ENCODE measurements around the gene SAP30BP. TPM values are rescaled to one million over a fixed set of nuclear protein-coding genes. Genes with fewer than 3 reads are reported as not detected.

SAP30BP gene
- total RNA-seq, 1 experiment from 2014 or later, result 26.5 TPM

- H3K9me2 ChIP-seq (replicated peaks; ENCODE audit: insufficient read depth, low read length), result no peaks in the 10 kb centered on the region
- no peak overlapping the region for H2AFZ ChIP-seq (ENCODE audit: low read length)
- no peak overlapping the region for H3K9ac ChIP-seq (ENCODE audit: low read length)
- H3K4me1 ChIP-seq (ENCODE audit: low read length), result peaks cover 11% of the 10 kb centered on the region
- H3K79me2 ChIP-seq (ENCODE audit: low read length), result no peaks in the 10 kb centered on the region
- no peaks in the 10 kb centered on the region for H3K27me3 ChIP-seq (ENCODE audit: low read length)
- H3K9me3 ChIP-seq (ENCODE audit: low read length), result no peaks in the 10 kb centered on the region
- no peak overlapping the region for H3K27ac ChIP-seq (ENCODE audit: low read length)
- no peak overlapping the region for H3K4me2 ChIP-seq (ENCODE audit: low read depth, low read length, poor library complexity, severe bottlenecking)
- no peaks in the 10 kb centered on the region for H4K20me1 ChIP-seq (ENCODE audit: insufficient read depth, low read depth, low read length)
- H3K36me3 ChIP-seq (ENCODE audit: insufficient read depth, low read length), result no peaks in the 10 kb centered on the region
- no peak overlapping the region for H3K4me3 ChIP-seq (ENCODE audit: low read length)
- no peak for DNase-seq
Observed at GRCh38 chr17:75739801-75740200, 72.7 kb downstream of the SAP30BP start.

- Histone ChIP-seq H3K9me3 (ENCODE audit: low read length) (no peaks in the 10 kb centered on the region), H4K20me1 (ENCODE audit: insufficient read depth, low read depth, low read length) (no peaks in the 10 kb centered on the region), H3K4me2 (ENCODE audit: low read depth, low read length, poor library complexity, severe bottlenecking) (no peak overlapping the region), H3K27me3 (ENCODE audit: low read length) (no peaks in the 10 kb centered on the region), H3K9me2 (replicated peaks; ENCODE audit: insufficient read depth, low read length) (no peaks in the 10 kb centered on the region), H3K27ac (ENCODE audit: low read length) (no peak overlapping the region), H3K4me1 (ENCODE audit: low read length) (peaks cover 9% of the 10 kb centered on the region), H2AFZ (ENCODE audit: low read length) (no peak overlapping the region), H3K79me2 (ENCODE audit: low read length) (no peaks in the 10 kb centered on the region), H3K4me3 (ENCODE audit: low read length) (no peak overlapping the region), H3K9ac (ENCODE audit: low read length) (no peak overlapping the region), H3K36me3 (ENCODE audit: insufficient read depth, low read length) (no peaks in the 10 kb centered on the region)
- DNase-seq, result no peak
Observed at GRCh38 chr17:75740215-75740614, 73.1 kb downstream of the SAP30BP start.

GRCh38 chr17:75740631-75741077 is 73.5 kb downstream of the SAP30BP start:
- H3K9me2 ChIP-seq (replicated peaks; ENCODE audit: insufficient read depth, low read length), result no peaks in the 10 kb centered on the region
- no peaks in the 10 kb centered on the region for H4K20me1 ChIP-seq (ENCODE audit: insufficient read depth, low read depth, low read length)
- H3K4me2 ChIP-seq (ENCODE audit: low read depth, low read length, poor library complexity, severe bottlenecking), result no peak overlapping the region
- H3K27ac ChIP-seq (ENCODE audit: low read length), result no peak overlapping the region
- H3K4me3 ChIP-seq (ENCODE audit: low read length), result no peak overlapping the region
- no peak overlapping the region for H3K9ac ChIP-seq (ENCODE audit: low read length)
- no peaks in the 10 kb centered on the region for H3K36me3 ChIP-seq (ENCODE audit: insufficient read depth, low read length)
- H3K79me2 ChIP-seq (ENCODE audit: low read length), result no peaks in the 10 kb centered on the region
- no peaks in the 10 kb centered on the region for H3K27me3 ChIP-seq (ENCODE audit: low read length)
- no peaks in the 10 kb centered on the region for H3K9me3 ChIP-seq (ENCODE audit: low read length)
- no peak overlapping the region; the same call in 1 of the 2 replicates for H2AFZ ChIP-seq (ENCODE audit: low read length)
- DNase-seq, result no peak
- peaks cover 9% of the 10 kb centered on the region for H3K4me1 ChIP-seq (ENCODE audit: low read length)

GRCh38 chr17:75742337-75742736 is 75.2 kb downstream of the SAP30BP start:
- Histone ChIP-seq H3K27me3 (ENCODE audit: low read length) (no peaks in the 10 kb centered on the region), H3K4me2 (ENCODE audit: low read depth, low read length, poor library complexity, severe bottlenecking) (no peak overlapping the region), H2AFZ (ENCODE audit: low read length) (no peak overlapping the region), H3K9me2 (replicated peaks; ENCODE audit: insufficient read depth, low read length) (no peaks in the 10 kb centered on the region), H3K9me3 (ENCODE audit: low read length) (no peaks in the 10 kb centered on the region), H3K27ac (ENCODE audit: low read length) (no peak overlapping the region), H4K20me1 (ENCODE audit: insufficient read depth, low read depth, low read length) (no peaks in the 10 kb centered on the region), H3K4me3 (ENCODE audit: low read length) (no peak overlapping the region), H3K36me3 (ENCODE audit: insufficient read depth, low read length) (no peaks in the 10 kb centered on the region), H3K9ac (ENCODE audit: low read length) (no peak overlapping the region), H3K79me2 (ENCODE audit: low read length) (no peaks in the 10 kb centered on the region), H3K4me1 (ENCODE audit: low read length) (peaks cover 9% of the 10 kb centered on the region)
- DNase-seq, result no peak

GRCh38 chr17:75743625-75744206 is 76.6 kb downstream of the SAP30BP start:
- no peaks in the 10 kb centered on the region for H4K20me1 ChIP-seq (ENCODE audit: insufficient read depth, low read depth, low read length)
- no peak overlapping the region for H2AFZ ChIP-seq (ENCODE audit: low read length)
- H3K4me2 ChIP-seq (ENCODE audit: low read depth, low read length, poor library complexity, severe bottlenecking), result no peak overlapping the region

GRCh38 chr17:75748706-75749105 is 81.6 kb downstream of the SAP30BP start:
- no peak overlapping the region for H3K9ac ChIP-seq (ENCODE audit: low read length)
- no peaks in the 10 kb centered on the region for H3K9me2 ChIP-seq (replicated peaks; ENCODE audit: insufficient read depth, low read length)
- H3K9me3 ChIP-seq (ENCODE audit: low read length), result no peaks in the 10 kb centered on the region
- H2AFZ ChIP-seq (ENCODE audit: low read length), result no peak overlapping the region
- H3K4me1 ChIP-seq (ENCODE audit: low read length), result peaks cover 18% of the 10 kb centered on the region
- H3K79me2 ChIP-seq (ENCODE audit: low read length), result no peaks in the 10 kb centered on the region
- H3K36me3 ChIP-seq (ENCODE audit: insufficient read depth, low read length), result no peaks in the 10 kb centered on the region
- H3K27ac ChIP-seq (ENCODE audit: low read length), result no peak overlapping the region
- H3K4me3 ChIP-seq (ENCODE audit: low read length), result no peak overlapping the region
- no peaks in the 10 kb centered on the region for H3K27me3 ChIP-seq (ENCODE audit: low read length)
- H3K4me2 ChIP-seq (ENCODE audit: low read depth, low read length, poor library complexity, severe bottlenecking), result no peak overlapping the region
- no peaks in the 10 kb centered on the region for H4K20me1 ChIP-seq (ENCODE audit: insufficient read depth, low read depth, low read length)
- no peak for DNase-seq

More at GRCh38 chr17:75743625-75744206, 76.6 kb downstream of the SAP30BP start:
- Histone ChIP-seq H3K79me2 (ENCODE audit: low read length) (no peaks in the 10 kb centered on the region), H3K27me3 (ENCODE audit: low read length) (no peaks in the 10 kb centered on the region), H3K4me3 (ENCODE audit: low read length) (no peak overlapping the region), H3K9me2 (replicated peaks; ENCODE audit: insufficient read depth, low read length) (no peaks in the 10 kb centered on the region), H3K36me3 (ENCODE audit: insufficient read depth, low read length) (no peaks in the 10 kb centered on the region), H3K27ac (ENCODE audit: low read length) (no peak overlapping the region), H3K9me3 (ENCODE audit: low read length) (no peaks in the 10 kb centered on the region), H3K9ac (ENCODE audit: low read length) (no peak overlapping the region), H3K4me1 (ENCODE audit: low read length) (no peaks in the 10 kb centered on the region)
- DNase-seq, result no peak

- Histone ChIP-seq H3K9me2 (replicated peaks; ENCODE audit: insufficient read depth, low read length) (no peaks in the 10 kb centered on the region), H3K4me2 (ENCODE audit: low read depth, low read length, poor library complexity, severe bottlenecking) (peak overlapping the region; percentile 27), H3K36me3 (ENCODE audit: insufficient read depth, low read length) (no peaks in the 10 kb centered on the region), H4K20me1 (ENCODE audit: insufficient read depth, low read depth, low read length) (no peaks in the 10 kb centered on the region), H3K79me2 (ENCODE audit: low read length) (no peaks in the 10 kb centered on the region), H3K4me1 (ENCODE audit: low read length) (peaks cover 26% of the 10 kb centered on the region), H3K4me3 (ENCODE audit: low read length) (no peak overlapping the region), H2AFZ (ENCODE audit: low read length) (0 out of 2 replicates have a peak overlapping the region, but pooled peaks have one; percentile 18), H3K27me3 (ENCODE audit: low read length) (no peaks in the 10 kb centered on the region), H3K9me3 (ENCODE audit: low read length) (no peaks in the 10 kb centered on the region), H3K27ac (ENCODE audit: low read length) (no peak overlapping the region), H3K9ac (ENCODE audit: low read length) (peak overlapping the region; percentile 37)
- peak; percentile 94 for DNase-seq
Observed at GRCh38 chr17:75749545-75750389, 82.6 kb downstream of the SAP30BP start.

GRCh38 chr17:75750661-75751423 is 83.7 kb downstream of the SAP30BP start:
- Histone ChIP-seq H3K36me3 (ENCODE audit: insufficient read depth, low read length) (no peaks in the 10 kb centered on the region), H3K9me2 (replicated peaks; ENCODE audit: insufficient read depth, low read length) (no peaks in the 10 kb centered on the region), H3K27me3 (ENCODE audit: low read length) (no peaks in the 10 kb centered on the region), H3K9ac (ENCODE audit: low read length) (no peak overlapping the region), H3K9me3 (ENCODE audit: low read length) (no peaks in the 10 kb centered on the region), H3K4me2 (ENCODE audit: low read depth, low read length, poor library complexity, severe bottlenecking) (no peak overlapping the region), H3K27ac (ENCODE audit: low read length) (no peak overlapping the region), H3K4me1 (ENCODE audit: low read length) (peaks cover 26% of the 10 kb centered on the region), H3K79me2 (ENCODE audit: low read length) (no peaks in the 10 kb centered on the region), H4K20me1 (ENCODE audit: insufficient read depth, low read depth, low read length) (no peaks in the 10 kb centered on the region), H3K4me3 (ENCODE audit: low read length) (no peak overlapping the region), H2AFZ (ENCODE audit: low read length) (no peak overlapping the region)
- no peak for DNase-seq
